Lower leg skin (tissue), 3 donors: ENCODE measurements around the gene SPSB4.

Experiments
- CTCF ChIP-seq, 3 donors: fragments of 450-650 bp; IDR thresholded peaks; one replicate each; pipeline ENCODE4 v1.5.1; 2016; ENCODE audit warnings: antibody characterized with exemption in 3 of 3, mild to moderate bottlenecking in 3 of 3, moderate library complexity in 2 of 3
- POLR2A ChIP-seq, 2 donors: fragments of 450-650 bp; IDR thresholded peaks; one replicate each; pipeline ENCODE4 v1.6.1; 2016 to 2017; ENCODE audit warnings: antibody characterized with exemption in 2 of 2, mild to moderate bottlenecking in 1 of 2, moderate library complexity in 1 of 2

- TF ChIP-seq CTCF (IDR thresholded peaks at IDR 0.05) (no peak), POLR2A (IDR thresholded peaks at IDR 0.05) (no peak)
Observed at GRCh38 chr3:141030296-141030695, 20.9 kb upstream of the SPSB4 start.
